Measurements from ENCODE around the gene KRTAP12-1. TPM values are rescaled to one million over a fixed set of nuclear protein-coding genes. Genes with fewer than 3 reads are reported as not detected.
A peak's percentile ranks its signal among the peaks of the same experiment; 100 is the strongest.

KRTAP12-1 gene
- total RNA-seq, 1 experiment from 2014 or later, result 0.63 TPM

DNA sequence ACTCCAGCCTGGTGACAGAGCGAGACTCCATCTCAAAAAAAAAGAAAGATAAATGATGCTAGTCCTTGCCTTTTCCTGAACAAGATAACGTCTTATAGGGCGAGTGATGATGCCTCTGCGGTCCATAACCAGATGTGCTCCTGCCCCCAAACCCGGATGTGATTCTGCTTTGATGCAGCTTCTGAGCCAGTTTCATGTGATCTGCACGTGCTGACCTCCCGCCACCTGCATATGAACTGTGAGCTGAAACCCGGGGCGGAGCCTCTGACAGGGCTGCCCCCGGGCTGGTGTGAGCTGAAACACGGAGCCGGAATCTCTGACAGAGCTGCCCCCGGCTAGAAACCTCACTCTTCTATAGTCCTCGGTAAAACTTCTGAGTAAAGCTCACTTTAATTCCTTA, 28.8 kb downstream of the KRTAP12-1 start:
- peaks cover 21% of the 10 kb centered on the region for H3K36me3 Mint-ChIP-seq
- ATAC-seq (peak; percentile 58; the same call in 1 of the 2 replicates), DNase-seq (ENCODE audit: low spot score) (peak; percentile 33)
- TF ChIP-seq PRDM15 (CRISPR knock-in tag; IDR thresholded peaks at IDR 0.05) (peak; percentile 90), MAX (CRISPR knock-in tag; IDR thresholded peaks at IDR 0.05) (peak; percentile 72; the same call in 1 of the 2 replicates), SP1 (CRISPR knock-in tag; conservative IDR thresholded peaks at IDR 0.05) (0 out of 2 replicates have a peak, but pooled peaks have one; percentile 37), USF2 (CRISPR knock-in tag; IDR thresholded peaks at IDR 0.05) (no peak)
- TF ChIP-seq, protein P1, sequence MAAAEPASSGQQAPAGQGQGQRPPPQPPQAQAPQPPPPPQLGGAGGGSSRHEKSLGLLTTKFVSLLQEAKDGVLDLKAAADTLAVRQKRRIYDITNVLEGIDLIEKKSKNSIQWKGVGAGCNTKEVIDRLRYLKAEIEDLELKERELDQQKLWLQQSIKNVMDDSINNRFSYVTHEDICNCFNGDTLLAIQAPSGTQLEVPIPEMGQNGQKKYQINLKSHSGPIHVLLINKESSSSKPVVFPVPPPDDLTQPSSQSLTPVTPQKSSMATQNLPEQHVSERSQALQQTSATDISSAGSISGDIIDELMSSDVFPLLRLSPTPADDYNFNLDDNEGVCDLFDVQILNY (CRISPR knock-in tag; IDR thresholded peaks at IDR 0.05), result no peak
- CTCF ChIA-PET, result interaction anchor here (1.4 kb wide), 1 partner anchor 96 kb away, joined by 4 read pairs; no protein-coding TSS in a partner anchor
- peaks cover 5% of the 10 kb centered on the region for H3K4me1 Mint-ChIP-seq
- no peak overlapping the region for H3K4me3 Mint-ChIP-seq
- POLR2A ChIA-PET, result no interaction called here
- H3K27me3 Mint-ChIP-seq (ENCODE audit: low read depth), result peaks cover 10% of the 10 kb centered on the region
- H3K27ac Mint-ChIP-seq, result no peak overlapping the region
- peaks cover 24% of the 10 kb centered on the region for H3K9me3 Mint-ChIP-seq

GRCh38 chr21:44650973-44651675, 30.8 kb downstream of the KRTAP12-1 start:
- Mint-ChIP-seq H3K4me1 (peaks cover 10% of the 10 kb centered on the region), H3K27me3 (ENCODE audit: low read depth) (peaks cover 6% of the 10 kb centered on the region), H3K27ac (no peak overlapping the region), H3K4me3 (no peak overlapping the region), H3K36me3 (peaks cover 10% of the 10 kb centered on the region), H3K9me3 (peaks cover 11% of the 10 kb centered on the region)
- no peak for ATAC-seq
- DNase-seq (ENCODE audit: low spot score), result no peak
- POLR2A ChIA-PET, result no interaction called here
- TF ChIP-seq HMGA2 (CRISPR knock-in tag; IDR thresholded peaks at IDR 0.05) (no peak), ZNF138 (CRISPR knock-in tag; conservative IDR thresholded peaks at IDR 0.05) (no peak), USF2 (CRISPR knock-in tag; IDR thresholded peaks at IDR 0.05) (no peak), FOXK1 (CRISPR knock-in tag; IDR thresholded peaks at IDR 0.05) (no peak)
- CTCF ChIA-PET, result no interaction called here

DNA sequence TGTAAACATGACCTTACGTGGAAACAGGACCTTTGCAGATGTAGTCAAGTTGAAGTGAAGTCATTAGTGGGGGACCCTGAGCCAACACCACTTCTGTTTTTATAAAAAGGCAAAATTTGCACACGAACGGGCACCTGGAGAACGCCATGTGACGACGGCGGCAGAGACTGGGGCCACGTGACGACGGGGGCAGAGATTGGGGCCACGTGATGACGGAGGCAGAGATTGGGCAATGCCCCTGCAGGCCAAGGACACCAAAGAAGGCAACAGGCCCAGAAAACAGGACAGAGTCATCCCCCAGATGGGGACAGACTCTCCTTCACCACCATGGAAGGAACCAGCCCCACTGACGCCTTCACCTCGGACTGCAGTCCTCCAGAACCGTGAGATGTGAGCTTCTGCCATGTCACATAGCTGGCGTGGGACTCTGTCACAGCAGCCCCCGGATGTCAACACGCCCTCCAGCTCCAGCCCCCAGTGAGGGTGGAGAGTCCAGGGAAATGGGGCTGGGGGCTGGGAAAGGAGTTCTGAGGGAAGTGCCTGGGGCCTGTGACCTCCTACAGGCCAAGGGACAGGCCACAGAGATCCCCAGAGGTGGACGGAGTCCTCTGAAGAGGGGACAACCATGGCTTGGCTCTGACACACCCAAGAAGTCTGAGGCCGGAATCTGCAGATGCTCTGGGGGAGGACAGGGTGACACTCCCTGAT, 31.5 kb downstream of the KRTAP12-1 start:
- no peak for DNase-seq (ENCODE audit: low spot score)
- CTCF ChIA-PET, result no interaction called here
- Mint-ChIP-seq H3K4me1 (peaks cover 10% of the 10 kb centered on the region), H3K9me3 (peaks cover 7% of the 10 kb centered on the region; the same call in 1 of the 2 replicates), H3K27ac (no peak overlapping the region), H3K27me3 (ENCODE audit: low read depth) (peaks cover 6% of the 10 kb centered on the region), H3K4me3 (no peak overlapping the region), H3K36me3 (peaks cover 6% of the 10 kb centered on the region; the same call in 1 of the 2 replicates)
- ATAC-seq, result no peak
- POLR2A ChIA-PET, result no interaction called here
- TF ChIP-seq ZNF232 (CRISPR knock-in tag; IDR thresholded peaks at IDR 0.05) (no peak), USF1 (CRISPR knock-in tag; IDR thresholded peaks at IDR 0.05) (no peak), EMX1 (CRISPR knock-in tag; IDR thresholded peaks at IDR 0.05) (no peak), ETV6 (CRISPR knock-in tag; IDR thresholded peaks at IDR 0.05) (no peak), ZNF317 (CRISPR knock-in tag; IDR thresholded peaks at IDR 0.05; ENCODE audit: borderline replicate concordance, low read depth) (no peak)
